Middle frontal gyrus (tissue), 1 donor: Measurements from ENCODE around the gene COL8A1.

Experiments used
- DNase-seq: peaks from one replicate; pipeline ENCODE4 v3.0.0-alpha.2; 2015; ENCODE audit warnings: low spot score; ENCODE audit errors: extremely low spot score

The COL8A1 gene

GRCh38 chr3:99670556-99670950, 32.2 kb downstream of the COL8A1 start:
- no peak for DNase-seq

GRCh38 chr3:99674086-99674789, 35.8 kb downstream of the COL8A1 start:
- DNase-seq: no peak

GRCh38 chr3:99678023-99678422, 39.6 kb downstream of the COL8A1 start:
- no peak for DNase-seq

- no peak for DNase-seq
Measured at GRCh38 chr3:99678896-99679295, 40.5 kb downstream of the COL8A1 start.

GRCh38 chr3:99681512-99681911, 43.1 kb downstream of the COL8A1 start:
- DNase-seq: no peak

- no peak for DNase-seq
Measured at GRCh38 chr3:99681976-99682375, 43.6 kb downstream of the COL8A1 start.

- DNase-seq: no peak
Measured at GRCh38 chr3:99683465-99683864, 45.1 kb downstream of the COL8A1 start.

GRCh38 chr3:99683876-99684275, 45.5 kb downstream of the COL8A1 start:
- no peak for DNase-seq

- no peak for DNase-seq
Measured at GRCh38 chr3:99684644-99685043, 46.2 kb downstream of the COL8A1 start.

GRCh38 chr3:99686469-99686868, 48.1 kb downstream of the COL8A1 start:
- no peak for DNase-seq

GRCh38 chr3:99686955-99687612, 48.7 kb downstream of the COL8A1 start:
- no peak for DNase-seq

GRCh38 chr3:99690761-99691369, 52.5 kb downstream of the COL8A1 start:
- no peak for DNase-seq

- no peak for DNase-seq
Measured at GRCh38 chr3:99693636-99694035, 55.2 kb downstream of the COL8A1 start.

GRCh38 chr3:99696497-99696896, 58.1 kb downstream of the COL8A1 start:
- no peak for DNase-seq

- no peak for DNase-seq
Measured at GRCh38 chr3:99697250-99697649, 58.9 kb downstream of the COL8A1 start.

- DNase-seq: no peak
Measured at GRCh38 chr3:99698932-99699331, 60.5 kb downstream of the COL8A1 start.

GRCh38 chr3:99699841-99700240, 61.4 kb downstream of the COL8A1 start:
- no peak for DNase-seq

- DNase-seq: no peak
Measured at GRCh38 chr3:99700631-99701268, 62.4 kb downstream of the COL8A1 start.

GRCh38 chr3:99702953-99703943, 64.9 kb downstream of the COL8A1 start:
- no peak for DNase-seq

GRCh38 chr3:99704417-99704816, 66.0 kb downstream of the COL8A1 start:
- no peak for DNase-seq

GRCh38 chr3:99706410-99706809, 68.0 kb downstream of the COL8A1 start:
- no peak for DNase-seq
